HEK293T (cell line): Measurements from ENCODE around the gene PLA2G7.

ENCODE experiments used
- ARNT ChIP-seq: fragments of 450-650 bp; IDR thresholded peaks from 2 replicates; pipeline ENCODE4 v1.6.1; 2017; ENCODE audit warnings: mild to moderate bottlenecking
- BHLHE40 ChIP-seq: fragments of 450-650 bp; IDR thresholded peaks from 2 replicates; pipeline ENCODE4 v1.6.1; 2016; ENCODE audit warnings: mild to moderate bottlenecking, moderate library complexity, borderline replicate concordance
- CTBP1 ChIP-seq: fragments of 450-650 bp; IDR thresholded peaks from 2 replicates; pipeline ENCODE4 v1.6.1; 2016; ENCODE audit warnings: borderline replicate concordance
- ELF4 ChIP-seq: fragments of 450-650 bp; IDR thresholded peaks from 2 replicates; pipeline ENCODE4 v1.6.1; 2017; ENCODE audit warnings: antibody characterized with exemption
- FOXA1 ChIP-seq: fragments of 450-650 bp; IDR thresholded peaks from 2 replicates; pipeline ENCODE4 v1.6.1; 2016; ENCODE audit warnings: mild to moderate bottlenecking
- FOXK2 ChIP-seq: fragments of 450-650 bp; IDR thresholded peaks from 2 replicates; pipeline ENCODE4 v1.6.1; 2016; ENCODE audit warnings: mild to moderate bottlenecking
- FOXM1 ChIP-seq: fragments of 450-650 bp; IDR thresholded peaks from 2 replicates; pipeline ENCODE4 v1.6.1; 2017; ENCODE audit warnings: mild to moderate bottlenecking, borderline replicate concordance
- HDGF ChIP-seq: fragments of 450-650 bp; IDR thresholded peaks from 2 replicates; pipeline ENCODE4 v1.6.1; 2017; ENCODE audit warnings: antibody characterized with exemption, borderline replicate concordance
- LEF1 ChIP-seq: fragments of 450-650 bp; IDR thresholded peaks from 2 replicates; pipeline ENCODE4 v1.6.1; 2017; ENCODE audit warnings: mild to moderate bottlenecking, borderline replicate concordance
- PKNOX1 ChIP-seq: fragments of 450-650 bp; IDR thresholded peaks from 2 replicates; pipeline ENCODE4 v1.6.1; 2016
- SP1 ChIP-seq: fragments of 450-650 bp; IDR thresholded peaks from 2 replicates; pipeline ENCODE4 v1.6.1; 2017
- SUZ12 ChIP-seq: fragments of 450-650 bp; IDR thresholded peaks from 2 replicates; pipeline ENCODE4 v1.6.1; 2016; ENCODE audit warnings: mild to moderate bottlenecking
- TARDBP ChIP-seq: fragments of 450-650 bp; IDR thresholded peaks from 2 replicates; pipeline ENCODE4 v1.6.1; 2016

GRCh38 chr6:46655803-46656202 lies 79.4 kb downstream of the PLA2G7 start:
- no peak for TF ChIP-seq FOXA1
- TF ChIP-seq SP1: no peak
- no peak for TF ChIP-seq BHLHE40
- no peak for TF ChIP-seq FOXM1
- no peak for TF ChIP-seq FOXK2
- no peak for TF ChIP-seq ARNT
- TF ChIP-seq CTBP1: no peak
- TF ChIP-seq LEF1: no peak
- no peak for TF ChIP-seq ELF4
- TF ChIP-seq SUZ12: no peak
- TF ChIP-seq TARDBP: no peak
- TF ChIP-seq PKNOX1: peak; percentile 70
- TF ChIP-seq HDGF: no peak
